ENCODE data around the gene KLF13.

- TF ChIP-seq CTCF (IDR thresholded peaks at IDR 0.05; ENCODE audit: low read depth, low read length) (no peak), POLR2A (IDR thresholded peaks at IDR 0.05; ENCODE audit: extremely low read depth, insufficient read length) (no peak), MYC (IDR thresholded peaks at IDR 0.05; ENCODE audit: low read depth, low read length) (no peak)
Observed at GRCh38 chr15:31349233-31350141, 22.9 kb downstream of the KLF13 start.
